K562 (cell line): ENCODE results near the gene OR2V2. TPM values are rescaled to one million over a fixed set of nuclear protein-coding genes. Genes with fewer than 3 reads are reported as not detected.

ENCODE experiments used
- ATAC-seq: fragments of 200-7000 bp; cut with Tn5 transposase; 3 replicates; pipeline ENCODE4 v1.9.1; 2020; ENCODE audit warnings: moderate library complexity
- BruUV-seq: library from RNA; stranded (reverse); fragments of 400-500 nt; replicated peaks from 2 replicates; lab custom pipeline; 2021; lab: Mats Ljungman, UMichigan
- CTCF ChIA-PET: fragments of 300-600 bp; formaldehyde crosslinking; extraction: SDS; loops from one replicate; lab custom pipeline; 2021; ENCODE audit warnings: low intra/inter-chr PET ratio; lab: Yijun Ruan, JAX
- POLR2A ChIA-PET: fragments of 300-600, 350-650 bp; sonication (Branson Sonifier 250); formaldehyde crosslinking; extraction: SDS; loops from one replicate; lab custom pipeline; 2021; ENCODE audit warnings: antibody characterized with exemption, inconsistent platforms; lab: Yijun Ruan, JAX
- DNase-seq, 4 experiments: peaks; one replicate each; pipeline versions ENCODE4 v3.0.0 to v3.0.0-alpha.2; 2011 to 2018; ENCODE audit warnings: low spot score in 3 of 4, mixed read lengths in 3 of 4; ENCODE audit errors: extremely low read depth in 1 of 4
- FAIRE-seq: peaks from 2 replicates; lab custom pipeline; 2011; peaks lifted over from hg19 to GRCh38; lab: Jason Lieb, UNC
- H2AFZ ChIP-seq: 2 replicates; pipeline ENCODE4 v1.6.0; 2011; ENCODE audit warnings: low read depth, low read length, control low read depth, inconsistent platforms
- H3K27ac ChIP-seq: fragments of 200-600 bp; 3 replicates; pipeline ENCODE4 v1.8.0; 2011; ENCODE audit warnings: low read depth, mild to moderate bottlenecking, control low read depth, inconsistent platforms, low read length, moderate library complexity, mixed read lengths; ENCODE audit errors: extremely low read depth
- H3K27me3 ChIP-seq, 2 experiments: fragments of 300-600 bp in 1 of 2; 2 replicates in 1 of 2; 3 replicates in 1 of 2; pipeline versions ENCODE4 v1.6.0 to v1.8.0; 2011; ENCODE audit warnings: inconsistent platforms in 2 of 2, low read length in 2 of 2, mild to moderate bottlenecking in 1 of 2, mixed read lengths in 1 of 2, moderate library complexity in 1 of 2; ENCODE audit not compliant: control insufficient read depth in 2 of 2, insufficient read depth in 2 of 2
- H3K36me3 ChIP-seq: fragments of 300-600 bp; 3 replicates; pipeline ENCODE4 v1.8.0; 2011; ENCODE audit warnings: mild to moderate bottlenecking, low read length, inconsistent platforms; ENCODE audit not compliant: control insufficient read depth, insufficient read depth
- H3K4me1 ChIP-seq, 2 experiments: fragments of 200-600 bp in 1 of 2; replicated peaks in 1 of 2; 2 replicates in 1 of 2; 3 replicates in 1 of 2; pipeline versions ENCODE4 v1.5.1 to v1.8.0; 2011; ENCODE audit warnings: inconsistent platforms in 2 of 2, low read length in 2 of 2, mild to moderate bottlenecking in 1 of 2, mixed read lengths in 1 of 2, moderate library complexity in 1 of 2; ENCODE audit not compliant: control insufficient read depth in 2 of 2, insufficient read depth in 2 of 2
- H3K4me2 ChIP-seq: 2 replicates; pipeline ENCODE4 v1.6.1; 2011; ENCODE audit warnings: low read length, control low read depth, inconsistent platforms, mixed read lengths; ENCODE audit not compliant: insufficient read depth
- H3K4me3 ChIP-seq: fragments of 200-600 bp; sonication (generic), shearing (Covaris generic); 2 replicates; pipeline ENCODE4 v1.5.1; 2016; ENCODE audit warnings: control low read depth, inconsistent platforms
- H3K79me2 ChIP-seq: fragments of 200-600 bp; 3 replicates; pipeline ENCODE4 v1.8.0; 2011; ENCODE audit warnings: low read length, inconsistent platforms; ENCODE audit not compliant: control insufficient read depth, insufficient read depth
- H3K9ac ChIP-seq, 2 experiments: 2 replicates each; pipeline versions ENCODE4 v1.6.0 to v1.6.1; 2011; ENCODE audit warnings: low read depth in 2 of 2, low read length in 2 of 2, control low read depth in 1 of 2, inconsistent platforms in 1 of 2, mild to moderate bottlenecking in 1 of 2, mixed read lengths in 1 of 2; ENCODE audit not compliant: insufficient read depth in 1 of 2
- H3K9me1 ChIP-seq: one replicate; pipeline ENCODE4 v1.6.0; 2011; ENCODE audit warnings: inconsistent platforms, mild to moderate bottlenecking, low read length, moderate library complexity; ENCODE audit not compliant: control insufficient read depth, insufficient read depth
- H3K9me3 ChIP-seq: replicated peaks from 2 replicates; pipeline ENCODE4 v1.5.1; 2011; ENCODE audit warnings: low read depth, low read length, inconsistent platforms; ENCODE audit not compliant: control insufficient read depth, insufficient read depth
- H4K20me1 ChIP-seq: replicated peaks from 2 replicates; pipeline ENCODE4 v1.6.1; 2011; ENCODE audit warnings: low read length, inconsistent platforms, mixed read lengths; ENCODE audit not compliant: control insufficient read depth, insufficient read depth
- BHLHE40 ChIP-seq: IDR thresholded peaks from 2 replicates; pipeline ENCODE4 v1.6.1; 2011; ENCODE audit warnings: low read length, improper control_type of control experiment
- BRD9 ChIP-seq: fragments of 450-650 bp; IDR thresholded peaks from 2 replicates; pipeline ENCODE4 v1.6.1; 2018; ENCODE audit warnings: low read depth; ENCODE audit not compliant: partially characterized antibody
- MAFF ChIP-seq: IDR thresholded peaks from 2 replicates; pipeline ENCODE4 v1.6.1; 2012; ENCODE audit warnings: low read length, improper control_type of control experiment
- MAFK ChIP-seq: IDR thresholded peaks from 2 replicates; pipeline ENCODE4 v1.6.1; 2011; ENCODE audit warnings: low read length, improper control_type of control experiment
- NR4A1 ChIP-seq, 2 experiments: fragments of 250-450 bp in 1 of 2; fragments of 450-650 bp in 1 of 2; sonication (Bioruptor Pico) in 1 of 2; IDR thresholded peaks; 2 replicates each; pipeline versions ENCODE4 v1.4.0 to v1.6.1; 2016 to 2020; ENCODE audit warnings: mild to moderate bottlenecking in 2 of 2, missing compliant biosample characterization in 1 of 2, missing genetic modification characterization in 1 of 2, moderate library complexity in 1 of 2
- PTTG1 ChIP-seq: fragments of 450-650 bp; IDR thresholded peaks from 2 replicates; pipeline ENCODE4 v1.6.1; 2016; ENCODE audit warnings: low read depth, mild to moderate bottlenecking, missing genetic modification characterization, missing compliant biosample characterization
- RFX1 ChIP-seq: fragments of 450-650 bp; IDR thresholded peaks from 2 replicates; pipeline ENCODE4 v1.6.1; 2016; ENCODE audit warnings: mild to moderate bottlenecking, moderate library complexity
- STAT5A ChIP-seq: IDR thresholded peaks from 2 replicates; pipeline ENCODE4 v1.6.1; 2012; ENCODE audit warnings: low read length, inconsistent platforms, borderline replicate concordance
- TCF7L2 ChIP-seq: fragments of 150-350 bp; IDR thresholded peaks from 2 replicates; pipeline ENCODE4 v1.6.1; 2016; ENCODE audit warnings: low read depth, mild to moderate bottlenecking, low read length, moderate library complexity
- TEAD2 ChIP-seq: fragments of 450-650 bp; IDR thresholded peaks from 2 replicates; pipeline ENCODE4 v1.6.1; 2016; ENCODE audit warnings: missing genetic modification characterization, control low read depth, missing compliant biosample characterization
- THRAP3 ChIP-seq: fragments of 450-650 bp; IDR thresholded peaks from 2 replicates; pipeline ENCODE4 v1.6.1; 2016; ENCODE audit warnings: mild to moderate bottlenecking, inconsistent platforms, borderline replicate concordance
- ZFP36 ChIP-seq: fragments of 150-350 bp; IDR thresholded peaks from 2 replicates; pipeline ENCODE4 v1.6.1; 2018; ENCODE audit warnings: low read length, low read depth; ENCODE audit not compliant: partially characterized antibody
- ZNF23 ChIP-seq: fragments of 250-450 bp; sonication (Bioruptor Pico); IDR thresholded peaks from 2 replicates; pipeline ENCODE4 v1.4.0; 2020; ENCODE audit warnings: mild to moderate bottlenecking
- ZNF263 ChIP-seq: sonication (generic); formaldehyde crosslinking; IDR thresholded peaks from 2 replicates; pipeline ENCODE4 v1.8.0; 2022; ENCODE audit warnings: mild to moderate bottlenecking, missing genetic modification reagents, borderline replicate concordance
- WGBS: fragments of 100-300 bp; shearing (Covaris generic); methylation state at CpG from one replicate; pipeline ENCODE4 v1.1.6; 2016; ENCODE audit warnings: low coverage, mixed read lengths; ENCODE audit not compliant: insufficient coverage; ENCODE audit errors: missing lambda C conversion rate; 5-methylcytosine and 5-hydroxymethylcytosine counted together
- in situ Hi-C: fragments of 300-500 bp; cut with MboI; formaldehyde crosslinking; loops from 4 replicates; pipeline ENCODE4 v1.15.0; 2018; ENCODE audit warnings: inconsistent platforms, mixed read lengths
- intact Hi-C: fragments of 100-400 bp; cut with micrococcal nuclease; formaldehyde crosslinking; loops from 2 replicates; pipeline ENCODE4 v1.14.2; 2022
- polyA plus RNA-seq, 8 experiments: library from polyadenylated mRNA; depleted of rRNA in 4 of 8; stranded (reverse) in 5 of 8; unstranded in 3 of 8; fragments of >200 nt; fragmentation: Nextera tagmentation in 2 of 8; fragmentation: Illumina TruSeq in 1 of 8; extraction: Ambion mirVana in 2 of 8; extraction: Trizol in 1 of 8; gene quantifications; 2 replicates each; pipeline versions ENCODE4 v1.2.1 to v1.2.3, GENCODE V29; 2011 to 2014; ENCODE audit warnings: inconsistent platforms in 1 of 8, missing spikeins in 1 of 8
- total RNA-seq, 7 experiments: library from RNA; depleted of rRNA in 6 of 7; stranded (reverse); fragments of >200 nt in 6 of 7; fragmentation: Illumina TruSeq in 2 of 7; extraction: Trizol in 2 of 7; gene quantifications; 2 replicates each; pipeline versions ENCODE4 v1.2.1 to v1.2.3, GENCODE V29; 2011 to 2021; ENCODE audit warnings: low replicate concordance in 1 of 7
- TF ChIP-seq, protein P1 (sequence below), 3 experiments: fragments of 200-800 bp in 1 of 3; sonication (Bioruptor generic) in 1 of 3; sonication (generic) in 1 of 3; formaldehyde crosslinking in 1 of 3; IDR thresholded peaks; 2 replicates each; pipeline versions ENCODE4 v1.6.1 to v1.8.0; 2016 to 2022; ENCODE audit warnings: mild to moderate bottlenecking in 2 of 3, missing compliant biosample characterization in 2 of 3, missing genetic modification characterization in 2 of 3, missing genetic modification reagents in 1 of 3
- TF ChIP-seq, protein P2 (sequence below): fragments of 450-650 bp; formaldehyde crosslinking; IDR thresholded peaks from 2 replicates; pipeline ENCODE4 v1.4.0; 2020; ENCODE audit warnings: mild to moderate bottlenecking, moderate library complexity

OR2V2 gene
- total and polyA plus RNA-seq, 9 of the 15 experiments (the other 6 are each of a cell fraction or from before 2014, with no cell fraction given) = 0.01 TPM; not detected in 8

DNA sequence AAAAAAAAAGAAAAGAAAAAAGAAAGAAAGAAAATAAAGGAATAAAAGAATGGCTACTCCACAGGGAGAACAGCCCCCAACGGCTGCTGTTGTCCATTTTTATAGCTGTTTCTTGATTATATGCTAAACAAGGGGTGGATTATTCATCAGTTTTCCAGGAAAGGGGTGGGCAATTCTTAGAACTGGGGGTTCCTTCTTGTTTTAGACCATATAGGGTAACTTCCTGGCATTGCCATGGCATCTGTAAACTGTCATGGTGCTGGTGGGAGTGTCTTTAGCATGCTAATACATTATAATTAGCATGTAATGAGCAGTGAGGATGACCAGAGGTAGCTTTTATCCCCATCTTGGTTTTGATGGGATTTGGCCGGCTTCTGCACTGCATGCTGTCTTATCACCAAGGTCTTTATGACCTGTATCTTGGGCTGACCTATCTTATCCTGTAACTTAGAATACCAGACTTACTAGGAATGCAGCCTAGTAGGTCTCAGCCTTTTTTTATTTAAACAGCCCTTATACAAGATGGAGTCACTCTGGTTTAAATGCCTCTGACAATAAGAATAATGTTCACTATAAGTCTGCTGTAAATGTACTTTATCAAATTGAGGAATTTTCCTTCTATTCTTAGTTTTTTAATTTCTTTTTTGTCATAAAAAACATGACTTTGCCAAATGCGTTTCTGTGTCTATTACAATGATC lies 29.0 kb downstream of the OR2V2 start:
- WGBS = 21% methylated on average over 3 of the region's 3 CpGs
- H3K27ac ChIP-seq = 0 out of 3 replicates have a peak overlapping the region, but pooled peaks have one; percentile 6
- DNase-seq (peak in 1 of 4 experiments; percentile 71), ATAC-seq (no peak; the same call in 2 of the 3 replicates), FAIRE-seq (no peak)
- no peak overlapping the region for H3K4me2 ChIP-seq
- H3K27me3 ChIP-seq = no peaks in the 10 kb centered on the region
- ChIA-PET POLR2A (interaction anchor here (0.6 to 1.9 kb wide), 4 partner anchors 8 to 15 kb away, joined by 3 to 5 read pairs (median 4); no protein-coding TSS in a partner anchor), CTCF (interaction anchor here (0.6 kb wide), 1 partner anchor 10 kb away, joined by 3 read pairs; no protein-coding TSS in a partner anchor)
- H3K4me1 ChIP-seq = peaks cover 7 to 32% of the 10 kb centered on the region in 2 experiments; a peak in 4 of 5 replicates
- BruUV-seq = no TSS peak
- no peak overlapping the region for H2AFZ ChIP-seq
- H3K4me3 ChIP-seq = no peak overlapping the region
- intact Hi-C loops (no loop called here), in situ Hi-C loops (no loop called here)
- H3K36me3 ChIP-seq = no peaks in the 10 kb centered on the region
- H3K9me1 ChIP-seq = no peaks in the 10 kb centered on the region
- no peaks in the 10 kb centered on the region for H3K9me3 ChIP-seq
- H4K20me1 ChIP-seq = no peaks in the 10 kb centered on the region
- H3K79me2 ChIP-seq = no peaks in the 10 kb centered on the region
- no peak overlapping the region for H3K9ac ChIP-seq
- TF ChIP-seq, protein P1, sequence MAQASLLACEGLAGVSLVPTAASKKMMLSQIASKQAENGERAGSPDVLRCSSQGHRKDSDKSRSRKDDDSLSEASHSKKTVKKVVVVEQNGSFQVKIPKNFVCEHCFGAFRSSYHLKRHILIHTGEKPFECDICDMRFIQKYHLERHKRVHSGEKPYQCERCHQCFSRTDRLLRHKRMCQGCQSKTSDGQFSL (CRISPR knock-in tag; IDR thresholded peaks at IDR 0.05) = no peak
- TF ChIP-seq, protein P1 (tag; IDR thresholded peaks at IDR 0.05) = peak in 1 of 2 experiments; percentile 45; a peak in 1 of 4 replicates
- TF ChIP-seq RFX1 (peak; percentile 75), PTTG1 (tag) (peak; percentile 81), BHLHE40 (no peak), STAT5A (peak; percentile 91), MAFK (no peak), THRAP3 (no peak), NR4A1 (CRISPR knock-in tag; IDR thresholded peaks at IDR 0.05) (no peak), NR4A1 (tag; IDR thresholded peaks at IDR 0.05) (0 out of 2 replicates have a peak, but pooled peaks have one; percentile 28), TEAD2 (0 out of 2 replicates have a peak, but pooled peaks have one; percentile 25), ZNF263 (CRISPR knock-in tag) (no peak), MAFF (no peak), ZFP36 (no peak), ZNF23 (no peak), TCF7L2 (no peak), BRD9 (no peak)
- TF ChIP-seq, protein P2, sequence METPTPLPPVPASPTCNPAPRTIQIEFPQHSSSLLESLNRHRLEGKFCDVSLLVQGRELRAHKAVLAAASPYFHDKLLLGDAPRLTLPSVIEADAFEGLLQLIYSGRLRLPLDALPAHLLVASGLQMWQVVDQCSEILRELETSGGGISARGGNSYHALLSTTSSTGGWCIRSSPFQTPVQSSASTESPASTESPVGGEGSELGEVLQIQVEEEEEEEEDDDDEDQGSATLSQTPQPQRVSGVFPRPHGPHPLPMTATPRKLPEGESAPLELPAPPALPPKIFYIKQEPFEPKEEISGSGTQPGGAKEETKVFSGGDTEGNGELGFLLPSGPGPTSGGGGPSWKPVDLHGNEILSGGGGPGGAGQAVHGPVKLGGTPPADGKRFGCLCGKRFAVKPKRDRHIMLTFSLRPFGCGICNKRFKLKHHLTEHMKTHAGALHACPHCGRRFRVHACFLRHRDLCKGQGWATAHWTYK (CRISPR knock-in tag) = no peak
